Measurements from ENCODE around the gene AK3.

DNA sequence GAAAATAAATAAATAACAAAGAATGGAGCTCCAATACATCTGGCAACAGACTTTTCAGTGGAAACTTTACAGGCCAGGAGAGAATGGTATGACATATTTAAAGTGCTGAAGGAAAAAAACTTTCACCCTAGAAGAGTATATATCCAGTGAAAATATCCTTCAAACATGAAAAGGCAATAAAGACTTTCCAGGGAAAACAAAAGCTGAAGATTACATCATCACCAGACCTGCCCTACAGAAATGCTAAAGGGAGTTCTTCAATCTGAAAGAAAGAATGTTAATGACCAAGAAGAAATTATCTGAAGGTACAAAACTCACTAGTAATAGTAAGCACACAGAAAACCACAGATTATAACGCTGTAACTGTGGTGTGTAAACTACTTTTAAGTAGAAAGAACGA lies 43.4 kb upstream of the AK3 start:
- TF ChIP-seq, protein P1, sequence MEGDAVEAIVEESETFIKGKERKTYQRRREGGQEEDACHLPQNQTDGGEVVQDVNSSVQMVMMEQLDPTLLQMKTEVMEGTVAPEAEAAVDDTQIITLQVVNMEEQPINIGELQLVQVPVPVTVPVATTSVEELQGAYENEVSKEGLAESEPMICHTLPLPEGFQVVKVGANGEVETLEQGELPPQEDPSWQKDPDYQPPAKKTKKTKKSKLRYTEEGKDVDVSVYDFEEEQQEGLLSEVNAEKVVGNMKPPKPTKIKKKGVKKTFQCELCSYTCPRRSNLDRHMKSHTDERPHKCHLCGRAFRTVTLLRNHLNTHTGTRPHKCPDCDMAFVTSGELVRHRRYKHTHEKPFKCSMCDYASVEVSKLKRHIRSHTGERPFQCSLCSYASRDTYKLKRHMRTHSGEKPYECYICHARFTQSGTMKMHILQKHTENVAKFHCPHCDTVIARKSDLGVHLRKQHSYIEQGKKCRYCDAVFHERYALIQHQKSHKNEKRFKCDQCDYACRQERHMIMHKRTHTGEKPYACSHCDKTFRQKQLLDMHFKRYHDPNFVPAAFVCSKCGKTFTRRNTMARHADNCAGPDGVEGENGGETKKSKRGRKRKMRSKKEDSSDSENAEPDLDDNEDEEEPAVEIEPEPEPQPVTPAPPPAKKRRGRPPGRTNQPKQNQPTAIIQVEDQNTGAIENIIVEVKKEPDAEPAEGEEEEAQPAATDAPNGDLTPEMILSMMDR (IDR thresholded peaks at IDR 0.05; ENCODE audit: control extremely low read depth in 1 of 3, insufficient read depth in 1 of 3, low read depth in 1 of 3, low read length in 3 of 3), result no peak
- TF ChIP-seq ZNF274 (IDR thresholded peaks at IDR 0.05; ENCODE audit: borderline replicate concordance, extremely low read depth, low read length) (no peak), RXRA (IDR thresholded peaks at IDR 0.05; ENCODE audit: insufficient read depth, low read depth, low read length) (no peak)

Data from H1 (cell line).